ENCODE data around the gene ACTR1A.

- no peak for TF ChIP-seq CTCF (IDR thresholded peaks at IDR 0.05; ENCODE audit: low read length)
- no peak for TF ChIP-seq EZH2 (optimal IDR thresholded peaks at IDR 0.05; ENCODE audit: low read depth, low read length)
Observed at GRCh38 chr10:102492983-102493382, 9.5 kb downstream of the ACTR1A start.

Data from MM.1S (cell line).